HL-60 (cell line): Measurements from ENCODE around the gene ARL3.

Source experiments
- DNase-seq, 2 experiments: peaks; one replicate each; pipeline ENCODE4 v3.0.0-alpha.2; 2010 to 2020; ENCODE audit warnings: low read depth in 1 of 2, low spot score in 1 of 2
- H3K27ac ChIP-seq: fragments of 250-450 bp; sonication (Bioruptor Pico); replicated peaks from 2 replicates; pipeline ENCODE4 v1.5.1; 2020; ENCODE audit warnings: mild to moderate bottlenecking, moderate library complexity
- H3K27me3 ChIP-seq: fragments of 250-450 bp; sonication (Bioruptor Pico); 2 replicates; pipeline ENCODE4 v1.5.1; 2021; ENCODE audit warnings: mild to moderate bottlenecking, moderate library complexity; ENCODE audit not compliant: insufficient read depth, poor library complexity, severe bottlenecking
- H3K4me3 ChIP-seq: replicated peaks from 2 replicates; pipeline ENCODE4 v1.5.1; 2011; ENCODE audit warnings: mild to moderate bottlenecking, control low read depth, low read length; ENCODE audit not compliant: insufficient read depth
- CTCF ChIP-seq: IDR thresholded peaks from one replicate; pipeline ENCODE4 v1.5.1; 2011; ENCODE audit warnings: low read length, control low read depth, inconsistent platforms; ENCODE audit not compliant: insufficient read depth
- GABPA ChIP-seq: IDR thresholded peaks from 2 replicates; pipeline ENCODE4 v1.6.1; 2012; ENCODE audit warnings: low read depth
- POLR2AphosphoS5 ChIP-seq: IDR thresholded peaks from 2 replicates; pipeline ENCODE4 v1.6.1; 2012; ENCODE audit warnings: low read depth
- REST ChIP-seq: IDR thresholded peaks from 2 replicates; pipeline ENCODE4 v1.6.1; 2012; ENCODE audit warnings: low read depth; ENCODE audit not compliant: insufficient replicate concordance
- SPI1 ChIP-seq: IDR thresholded peaks from 2 replicates; pipeline ENCODE4 v1.6.1; 2012; ENCODE audit warnings: low read depth, mild to moderate bottlenecking, borderline replicate concordance

The ARL3 gene

GRCh38 chr10:102726274-102726673 is 12.1 kb upstream of the ARL3 start:
- no peak for TF ChIP-seq REST
- TF ChIP-seq GABPA = no peak
- no peak for TF ChIP-seq POLR2AphosphoS5
- TF ChIP-seq SPI1 = no peak
- no peak for TF ChIP-seq CTCF
- Histone ChIP-seq H3K4me3 (no peak overlapping the region), H3K27me3 (no peaks in the 10 kb centered on the region), H3K27ac (no peak overlapping the region)
- DNase-seq = no peak

GRCh38 chr10:102723989-102724388 is 9.8 kb upstream of the ARL3 start:
- Histone ChIP-seq H3K27me3 (no peaks in the 10 kb centered on the region), H3K27ac (no peak overlapping the region), H3K4me3 (no peak overlapping the region)
- no peak for DNase-seq
- TF ChIP-seq GABPA (no peak), CTCF (no peak), REST (no peak), POLR2AphosphoS5 (no peak), SPI1 (no peak)

- TF ChIP-seq SPI1 (no peak), GABPA (no peak), CTCF (no peak), POLR2AphosphoS5 (no peak), REST (no peak)
- Histone ChIP-seq H3K27me3 (no peaks in the 10 kb centered on the region), H3K4me3 (no peak overlapping the region), H3K27ac (no peak overlapping the region)
- DNase-seq = no peak
These were observed 7.8 kb upstream of the ARL3 start for GRCh38 chr10:102721954-102722353.
